ENCODE data around the gene CSNK1G1. TPM values are rescaled to one million over a fixed set of nuclear protein-coding genes. Genes with fewer than 3 reads are reported as not detected.
A peak's percentile ranks its signal among the peaks of the same experiment; 100 is the strongest.

CSNK1G1 gene
- total and polyA plus RNA-seq, 2 of the 4 experiments (the other 2 are of a cell fraction) = 7.4 to 29.4 TPM

DNA sequence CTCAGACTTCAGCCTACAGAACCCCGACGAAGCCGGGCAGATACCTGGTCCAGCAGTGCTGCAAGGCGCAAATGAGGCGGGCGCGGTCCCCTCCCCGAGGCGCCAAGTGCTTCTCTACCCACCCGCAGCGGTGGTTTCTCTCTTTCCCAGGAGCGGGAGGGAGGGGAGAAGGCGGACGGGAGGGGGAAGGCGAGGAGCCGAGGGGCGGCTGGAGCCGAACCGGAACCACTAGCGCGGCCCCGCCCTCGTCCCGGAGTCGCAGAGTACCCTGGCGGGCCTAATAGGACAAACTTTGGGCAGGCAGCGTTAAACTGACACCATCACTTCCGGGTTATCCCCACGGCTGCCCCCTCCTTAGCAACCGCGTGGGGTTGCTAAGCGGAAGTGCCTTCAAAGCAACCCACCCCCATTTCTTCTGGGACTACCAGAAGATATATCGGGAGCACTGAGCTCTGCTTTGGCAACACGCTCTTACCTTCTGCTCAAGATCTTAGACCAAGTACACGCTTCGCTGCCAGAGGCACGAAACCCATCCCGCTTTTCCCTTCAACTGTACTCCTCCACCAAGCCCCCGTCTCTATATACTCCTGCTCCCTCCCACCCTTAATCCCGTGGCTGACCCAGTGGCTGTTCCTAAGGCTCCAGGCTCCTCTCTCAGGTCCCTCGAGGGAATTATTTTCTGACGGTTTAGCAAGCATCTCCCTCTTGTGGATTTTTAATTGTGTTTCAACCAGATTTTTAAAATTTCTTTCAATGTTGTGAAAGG is at the start of gene CSNK1G1 (continued):
- no peak for TF ChIP-seq RCOR1 (IDR thresholded peaks at IDR 0.05; ENCODE audit: insufficient replicate concordance, low read length)
- no peak for TF ChIP-seq MAFK (IDR thresholded peaks at IDR 0.05; ENCODE audit: low read depth, low read length)
- peak; percentile 71 for TF ChIP-seq RAD21 (IDR thresholded peaks at IDR 0.05; ENCODE audit: low read length)

DNA sequence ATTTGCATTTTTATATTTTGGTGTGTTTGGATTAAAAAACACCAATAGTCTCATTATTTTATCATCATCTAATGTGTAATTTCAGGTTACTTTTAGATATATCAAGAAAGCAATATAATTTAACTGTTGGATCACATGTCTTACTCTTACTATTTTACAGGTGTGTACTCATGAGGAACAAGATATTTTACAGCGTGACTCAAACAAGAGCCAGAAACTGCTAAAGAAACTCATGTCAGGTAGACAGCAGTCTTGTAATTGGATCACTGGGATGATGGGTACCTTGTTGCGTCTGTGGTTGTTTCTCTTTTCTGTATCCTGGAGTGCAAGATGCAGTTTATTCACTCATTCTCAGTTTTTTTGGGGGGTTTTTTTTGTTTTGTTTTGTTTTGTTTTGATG is 44.6 kb upstream of the CSNK1G1 start:
- ChIA-PET CTCF (no interaction called here), POLR2A (ENCODE audit: unreplicated experiment) (no interaction called here)
- H3K4ac ChIP-seq (ENCODE audit: low read depth, low read length) = no peak overlapping the region

More for the DNA sequence above, 44.6 kb upstream of the CSNK1G1 start:
- no peak overlapping the region for H2AK9ac ChIP-seq (replicated peaks; ENCODE audit: low read depth, low read length, poor library complexity)
- intact Hi-C loops (cut with micrococcal nuclease) (no loop called here), in situ Hi-C loops (cut with MboI; ENCODE audit: low sequenced_read_pairs) (no loop called here), dilution Hi-C loops (cut with HindIII; ENCODE audit: low sequenced_read_pairs, unreplicated experiment) (no loop called here)
- H3K27ac ChIP-seq (ENCODE audit: insufficient read depth, low read length) = no peak overlapping the region
- no peak overlapping the region for H2AFZ ChIP-seq (replicated peaks; ENCODE audit: low read length, poor library complexity)
- H2BK120ac ChIP-seq (ENCODE audit: low read depth, low read length) = no peak overlapping the region
- H2BK20ac ChIP-seq (ENCODE audit: low read depth, low read length) = no peak overlapping the region
- no peaks in the 10 kb centered on the region for H3K9me3 ChIP-seq (ENCODE audit: control insufficient read depth, insufficient read depth, low read length)
- H2BK15ac ChIP-seq (ENCODE audit: low read depth, low read length) = no peak overlapping the region
- H2AK5ac ChIP-seq (ENCODE audit: low read depth, low read length) = no peak overlapping the region
- H4K20me1 ChIP-seq (ENCODE audit: insufficient read depth, low read length) = no peaks in the 10 kb centered on the region
- no peak overlapping the region for H3K4me2 ChIP-seq (ENCODE audit: low read depth, low read length)
- no peak overlapping the region for H3K18ac ChIP-seq (ENCODE audit: low read depth, low read length)
- H4K91ac ChIP-seq (ENCODE audit: insufficient read depth, low read depth, low read length) = no peak overlapping the region
- H4K5ac ChIP-seq (ENCODE audit: low read depth, low read length) = no peak overlapping the region
- no peak overlapping the region for H3K23ac ChIP-seq (ENCODE audit: low read depth, low read length)
- WGBS, 2 experiments (ENCODE audit: extremely low coverage in 2 of 2, insufficient read length in 1 of 2) = no CpG with 5 or more reads among the region's 2 CpGs
- H3K9ac ChIP-seq (ENCODE audit: low read depth, low read length) = no peak overlapping the region
- ATAC-seq (ENCODE audit: low read depth) (no peak), DNase-seq (no peak)
- H2BK5ac ChIP-seq (ENCODE audit: low read depth, low read length, poor library complexity, severe bottlenecking) = no peak overlapping the region
- no peak overlapping the region for H4K8ac ChIP-seq (ENCODE audit: low read depth in 2 of 2, low read length in 2 of 2)
- TF ChIP-seq, protein P1, sequence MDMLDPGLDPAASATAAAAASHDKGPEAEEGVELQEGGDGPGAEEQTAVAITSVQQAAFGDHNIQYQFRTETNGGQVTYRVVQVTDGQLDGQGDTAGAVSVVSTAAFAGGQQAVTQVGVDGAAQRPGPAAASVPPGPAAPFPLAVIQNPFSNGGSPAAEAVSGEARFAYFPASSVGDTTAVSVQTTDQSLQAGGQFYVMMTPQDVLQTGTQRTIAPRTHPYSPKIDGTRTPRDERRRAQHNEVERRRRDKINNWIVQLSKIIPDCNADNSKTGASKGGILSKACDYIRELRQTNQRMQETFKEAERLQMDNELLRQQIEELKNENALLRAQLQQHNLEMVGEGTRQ (IDR thresholded peaks at IDR 0.05; ENCODE audit: low read depth, low read length) = no peak
- TF ChIP-seq, protein P2, sequence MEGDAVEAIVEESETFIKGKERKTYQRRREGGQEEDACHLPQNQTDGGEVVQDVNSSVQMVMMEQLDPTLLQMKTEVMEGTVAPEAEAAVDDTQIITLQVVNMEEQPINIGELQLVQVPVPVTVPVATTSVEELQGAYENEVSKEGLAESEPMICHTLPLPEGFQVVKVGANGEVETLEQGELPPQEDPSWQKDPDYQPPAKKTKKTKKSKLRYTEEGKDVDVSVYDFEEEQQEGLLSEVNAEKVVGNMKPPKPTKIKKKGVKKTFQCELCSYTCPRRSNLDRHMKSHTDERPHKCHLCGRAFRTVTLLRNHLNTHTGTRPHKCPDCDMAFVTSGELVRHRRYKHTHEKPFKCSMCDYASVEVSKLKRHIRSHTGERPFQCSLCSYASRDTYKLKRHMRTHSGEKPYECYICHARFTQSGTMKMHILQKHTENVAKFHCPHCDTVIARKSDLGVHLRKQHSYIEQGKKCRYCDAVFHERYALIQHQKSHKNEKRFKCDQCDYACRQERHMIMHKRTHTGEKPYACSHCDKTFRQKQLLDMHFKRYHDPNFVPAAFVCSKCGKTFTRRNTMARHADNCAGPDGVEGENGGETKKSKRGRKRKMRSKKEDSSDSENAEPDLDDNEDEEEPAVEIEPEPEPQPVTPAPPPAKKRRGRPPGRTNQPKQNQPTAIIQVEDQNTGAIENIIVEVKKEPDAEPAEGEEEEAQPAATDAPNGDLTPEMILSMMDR (conservative IDR thresholded peaks at IDR 0.05; ENCODE audit: low read depth, low read length) = no peak
- TF ChIP-seq MAZ (IDR thresholded peaks at IDR 0.05; ENCODE audit: borderline replicate concordance, low read depth, low read length) (no peak), SMC3 (IDR thresholded peaks at IDR 0.05; ENCODE audit: low read depth, low read length) (no peak), CEBPB (IDR thresholded peaks at IDR 0.05; ENCODE audit: low read depth, low read length) (no peak), RFX5 (IDR thresholded peaks at IDR 0.05; ENCODE audit: low read depth, low read length) (no peak)
- H3K56ac ChIP-seq (ENCODE audit: extremely low read depth, insufficient read depth, low read length) = no peak overlapping the region
- H3K27me3 ChIP-seq (ENCODE audit: control insufficient read depth, insufficient read depth, low read length) = no peaks in the 10 kb centered on the region
- no peak overlapping the region for H3K14ac ChIP-seq (replicated peaks; ENCODE audit: low read depth, low read length)
- no TSS peak for BruUV-seq (replicated peaks)
- peaks cover 46% of the 10 kb centered on the region for H3K36me3 ChIP-seq (ENCODE audit: control insufficient read depth, insufficient read depth, low read length)
- H3K79me1 ChIP-seq (ENCODE audit: low read depth in 1 of 2, low read length in 2 of 2) = 0 out of 4 replicates have a peak, but pooled peaks cover under 1 to 3% of the 10 kb centered on the region in 2 experiments
- H3K4me1 ChIP-seq (ENCODE audit: control insufficient read depth, insufficient read depth, low read length) = 0 out of 2 replicates have a peak, but pooled peaks cover 1% of the 10 kb centered on the region
- H3K4me3 ChIP-seq (ENCODE audit: insufficient read depth, low read depth, low read length) = no peak overlapping the region
- H3K9me1 ChIP-seq (ENCODE audit: insufficient read depth, low read length) = 0 out of 2 replicates have a peak, but pooled peaks cover under 1% of the 10 kb centered on the region
